Skin of body (tissue), 2 donors: ENCODE results near the gene PCDHGB2. TPM values are rescaled to one million over a fixed set of nuclear protein-coding genes. Genes with fewer than 3 reads are reported as not detected.
"Not testable (repeated sequence)": the region's sequence is repeated elsewhere in the genome, so short reads cannot be mapped to it uniquely, and the experiment has no call there.

Source experiments
- DNase-seq: peaks from one replicate; lab custom pipeline; 2025; lab: John Stamatoyannopoulos, UW
- total RNA-seq: library from RNA; depleted of rRNA; stranded (reverse); fragments of >200 nt; gene quantifications from one replicate; pipeline ENCODE4 v1.2.3, GENCODE V29; 2014

PCDHGB2 gene
- total RNA-seq, result 3.3 TPM

DNA sequence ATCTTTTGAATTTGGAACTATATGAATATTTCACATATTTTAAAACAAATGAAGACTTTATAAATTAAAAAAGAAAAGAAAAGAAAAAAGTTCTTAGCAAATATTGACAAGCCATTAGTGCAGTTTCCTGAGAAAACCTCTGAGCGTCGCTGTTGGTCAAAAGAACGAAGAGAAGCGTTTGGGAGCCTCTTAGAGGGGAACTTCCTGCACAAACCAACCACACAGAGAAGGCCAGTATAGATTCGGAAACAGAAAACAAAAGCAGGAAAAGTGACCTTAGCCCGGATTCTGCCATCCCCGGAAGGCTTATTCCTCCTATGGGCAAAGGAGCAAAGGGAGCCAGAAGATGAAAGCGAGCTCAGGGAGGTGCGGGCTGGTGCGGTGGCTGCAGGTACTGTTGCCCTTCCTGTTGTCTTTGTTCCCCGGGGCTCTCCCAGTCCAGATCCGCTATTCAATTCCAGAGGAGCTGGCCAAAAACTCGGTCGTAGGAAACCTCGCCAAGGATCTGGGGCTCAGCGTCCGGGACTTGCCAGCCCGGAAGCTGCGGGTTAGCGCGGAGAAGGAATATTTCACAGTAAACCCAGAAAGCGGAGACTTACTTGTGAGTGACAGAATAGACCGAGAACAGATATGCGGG is at the start of gene PCDHGB2:
TSS of gene PCDHGB2 (plus strand) at position 205 of the 637 bp plus-strand sequence. CDS start at position 347, 142 bp downstream.
- DNase-seq, result no peak

DNA sequence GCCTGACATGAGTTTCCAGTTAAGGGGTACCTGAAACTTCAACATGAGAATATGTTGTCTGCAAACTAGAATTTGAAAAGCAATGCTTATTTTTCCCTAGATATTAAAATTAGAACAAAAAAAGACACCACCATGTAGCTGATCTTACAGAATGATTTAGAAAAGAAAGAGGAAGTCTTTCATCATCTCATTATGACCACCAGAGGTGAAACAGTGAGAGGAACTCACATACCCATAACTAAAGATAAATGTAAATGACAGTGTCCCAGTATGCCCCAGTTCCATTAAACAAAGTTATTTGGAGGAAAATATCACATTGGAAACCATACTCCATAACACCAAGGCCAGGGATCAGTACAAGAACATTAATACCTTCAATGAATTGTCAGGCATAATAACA is 46.1 kb upstream of the PCDHGB2 start:
- no peak for DNase-seq

GRCh38 chr5:141316963-141317362 is 42.8 kb upstream of the PCDHGB2 start:
- DNase-seq, result not testable (repeated sequence)

- no peak for DNase-seq
Measured at GRCh38 chr5:141319202-141319601, 40.6 kb upstream of the PCDHGB2 start.

DNA sequence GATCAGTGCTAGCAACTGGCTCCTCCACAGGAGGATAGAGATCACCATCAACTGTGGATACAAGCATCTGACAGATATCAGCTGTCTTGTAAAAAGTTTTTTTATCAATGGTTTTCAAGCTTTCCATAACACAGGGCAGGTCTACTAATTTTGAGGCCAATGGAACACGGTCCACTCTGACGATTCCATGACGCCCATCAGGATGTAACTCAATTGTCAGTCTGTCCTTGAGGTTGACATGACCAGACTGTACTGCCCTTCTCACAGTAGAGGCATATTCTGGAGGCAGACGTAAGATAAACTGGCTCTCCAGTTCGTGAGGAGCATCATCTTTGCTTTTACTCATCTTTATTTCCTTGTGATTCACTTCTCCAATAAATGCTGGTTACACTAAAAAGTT is 40.1 kb upstream of the PCDHGB2 start:
- DNase-seq, result no peak

DNA sequence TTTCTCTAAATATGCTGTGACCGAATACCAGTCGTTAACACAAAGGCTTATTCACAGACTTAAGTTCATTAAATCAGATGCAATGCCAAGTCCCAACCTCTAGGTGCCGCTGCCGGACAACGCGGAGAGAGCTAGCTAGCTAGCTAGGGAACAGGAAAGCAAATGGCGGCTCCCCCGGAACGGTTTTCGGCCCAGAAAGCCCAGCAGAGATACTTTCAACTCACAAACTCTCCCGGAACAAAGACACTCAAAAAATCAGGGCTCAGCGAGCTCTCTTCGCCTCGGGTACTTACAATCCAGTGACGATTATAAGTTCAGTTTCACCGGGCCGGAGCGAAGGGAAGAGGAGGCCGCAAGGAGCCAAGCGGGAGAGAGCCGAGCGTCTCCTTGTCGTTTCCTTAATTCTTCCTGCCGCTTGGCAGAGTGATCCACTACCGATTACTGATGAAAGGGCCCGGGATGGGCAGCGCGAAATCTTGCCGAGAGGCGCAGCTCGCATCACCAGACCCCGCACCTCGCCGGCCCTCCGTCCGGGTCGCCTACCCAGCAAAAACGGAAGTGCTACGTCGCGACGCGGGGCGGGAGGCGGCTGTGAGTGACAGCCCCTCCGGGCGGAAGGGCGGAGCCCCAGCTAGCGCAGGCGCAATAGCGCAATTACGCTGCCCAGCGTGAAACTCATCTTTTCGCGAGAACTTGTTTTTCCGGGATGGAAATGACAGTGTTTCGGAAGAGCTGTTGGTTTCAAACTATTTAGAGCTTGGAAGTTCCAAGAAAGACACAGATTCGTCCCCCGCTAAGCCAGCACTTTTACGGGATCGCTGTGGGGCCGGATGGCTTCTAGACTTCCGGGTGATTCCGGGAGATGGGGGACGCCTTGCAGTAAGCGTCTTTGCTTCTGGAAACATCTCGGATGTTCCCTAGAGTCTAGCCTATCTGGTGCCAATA is 39.3 kb upstream of the PCDHGB2 start, which contains the start of gene TAF7:
TSS of gene TAF7 (minus strand) at position 560 of the 945 bp plus-strand sequence. CDS start 740 bp downstream, outside the sequence.
- DNase-seq, result peak; percentile 91

GRCh38 chr5:141322261-141322660 is 37.5 kb upstream of the PCDHGB2 start:
- no peak for DNase-seq

GRCh38 chr5:141326088-141326854 is 33.5 kb upstream of the PCDHGB2 start:
- no peak for DNase-seq

DNA sequence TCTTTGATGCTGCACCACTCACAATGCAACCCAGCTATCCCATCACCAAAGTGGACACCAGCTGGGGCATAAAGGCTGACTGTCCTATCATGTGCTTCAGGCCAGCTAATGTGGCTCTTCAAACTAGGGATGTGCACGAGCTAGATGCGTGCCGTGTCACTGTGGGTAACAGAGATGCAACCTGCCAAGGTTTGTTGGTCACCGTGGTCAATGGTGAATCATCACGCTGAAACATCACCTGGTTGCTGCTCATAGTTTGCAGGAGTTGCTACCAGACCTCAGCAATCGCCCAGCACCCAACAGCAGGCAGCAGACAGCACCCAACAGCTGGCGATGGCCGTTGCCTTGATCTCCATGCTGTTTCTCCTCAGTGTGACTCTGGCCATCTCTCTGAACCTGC is 31.6 kb upstream of the PCDHGB2 start:
- no peak for DNase-seq

- no peak for DNase-seq
Measured at GRCh38 chr5:141330299-141331080, 29.3 kb upstream of the PCDHGB2 start, which contains the start of gene PCDHGA1. PCDHGA1 (plus strand) TSS chr5:141330514.

- not testable (repeated sequence) for DNase-seq
Measured at GRCh38 chr5:141332571-141332970, 27.2 kb upstream of the PCDHGB2 start.

DNA sequence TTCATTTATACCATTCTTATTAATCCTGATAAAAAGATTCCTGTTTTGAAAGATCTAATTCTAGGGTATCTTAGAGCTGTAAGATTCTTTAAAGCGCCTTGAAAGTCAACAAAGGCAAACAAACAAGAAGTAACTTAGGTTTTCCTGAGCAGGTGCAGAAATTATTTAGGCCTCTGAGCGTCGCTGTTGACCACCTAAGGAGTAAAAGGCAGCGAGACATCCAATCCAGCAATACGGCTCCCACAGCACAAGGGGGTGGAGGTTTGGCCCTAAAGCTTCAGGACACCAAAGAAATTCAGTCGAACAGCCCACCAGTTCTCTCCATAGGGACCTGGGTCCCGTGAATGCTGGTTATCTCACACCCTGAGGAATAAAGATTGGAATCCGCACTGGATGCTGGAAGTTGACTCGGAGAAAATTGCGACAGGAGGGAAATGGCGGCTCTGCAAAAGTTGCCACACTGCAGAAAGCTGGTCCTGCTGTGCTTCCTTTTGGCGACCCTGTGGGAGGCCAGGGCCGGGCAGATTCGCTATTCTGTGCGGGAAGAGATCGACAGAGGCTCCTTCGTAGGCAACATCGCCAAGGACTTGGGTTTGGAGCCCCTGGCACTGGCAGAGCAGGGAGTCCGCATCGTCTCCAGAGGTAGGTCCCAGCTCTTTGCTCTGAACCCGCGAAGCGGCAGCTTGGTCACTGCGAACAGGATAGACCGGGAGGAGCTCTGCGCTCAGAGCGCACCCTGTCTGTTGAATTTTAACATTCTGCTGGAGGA is 21.1 kb upstream of the PCDHGB2 start, which contains the start of gene PCDHGA2:
TSS of gene PCDHGA2 (plus strand) at position 223 of the 769 bp plus-strand sequence.
- no peak for DNase-seq

DNA sequence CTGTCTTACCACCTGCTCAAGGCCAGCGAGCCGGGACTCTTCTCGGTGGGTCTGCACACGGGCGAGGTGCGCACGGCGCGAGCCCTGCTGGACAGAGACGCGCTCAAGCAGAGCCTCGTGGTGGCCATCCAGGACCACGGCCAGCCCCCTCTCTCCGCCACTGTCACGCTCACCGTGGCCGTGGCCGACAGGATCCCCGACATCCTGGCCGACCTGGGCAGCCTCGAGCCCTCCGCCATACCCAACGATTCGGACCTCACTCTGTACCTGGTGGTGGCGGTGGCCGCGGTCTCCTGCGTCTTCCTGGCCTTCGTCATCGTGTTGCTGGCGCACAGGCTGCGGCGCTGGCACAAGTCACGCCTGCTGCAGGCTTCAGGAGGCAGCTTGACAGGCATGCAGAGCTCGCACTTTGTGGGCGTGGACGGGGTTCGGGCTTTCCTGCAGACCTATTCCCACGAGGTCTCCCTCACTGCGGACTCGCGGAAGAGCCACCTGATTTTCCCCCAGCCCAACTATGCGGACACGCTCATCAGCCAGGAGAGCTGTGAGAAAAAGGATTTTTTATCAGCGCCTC is 18.9 kb upstream of the PCDHGB2 start:
- not testable (repeated sequence) for DNase-seq

GRCh38 chr5:141342773-141343172 is 17.0 kb upstream of the PCDHGB2 start:
- DNase-seq, result no peak

- DNase-seq, result no peak
Measured at GRCh38 chr5:141343242-141343952, 16.4 kb upstream of the PCDHGB2 start, which contains the start of gene PCDHGA3. PCDHGA3 (plus strand) TSS chr5:141343829; CDS start chr5:141344034, 205 bp downstream.

DNA sequence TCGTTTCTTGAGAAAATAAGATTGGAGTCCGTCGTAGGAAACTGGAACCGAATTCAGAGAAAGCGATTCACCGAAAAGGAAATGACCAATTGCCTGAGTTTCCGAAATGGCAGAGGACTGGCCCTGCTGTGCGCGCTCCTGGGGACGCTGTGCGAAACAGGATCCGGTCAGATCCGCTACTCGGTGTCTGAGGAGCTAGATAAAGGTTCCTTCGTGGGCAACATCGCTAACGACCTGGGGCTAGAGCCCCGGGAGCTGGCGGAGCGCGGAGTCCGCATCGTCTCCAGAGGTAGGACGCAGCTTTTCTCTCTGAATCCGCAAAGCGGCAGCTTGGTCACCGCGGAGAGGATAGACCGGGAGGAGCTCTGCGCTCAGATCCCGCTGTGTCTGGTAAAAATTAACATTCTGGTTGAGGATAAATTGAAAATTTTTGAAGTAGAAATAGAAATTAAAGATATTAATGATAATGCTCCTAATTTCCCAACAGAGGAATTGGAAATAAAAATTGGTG is 15.8 kb upstream of the PCDHGB2 start:
- no peak for DNase-seq

- no peak for DNase-seq
Measured at GRCh38 chr5:141345327-141345726, 14.5 kb upstream of the PCDHGB2 start.

DNA sequence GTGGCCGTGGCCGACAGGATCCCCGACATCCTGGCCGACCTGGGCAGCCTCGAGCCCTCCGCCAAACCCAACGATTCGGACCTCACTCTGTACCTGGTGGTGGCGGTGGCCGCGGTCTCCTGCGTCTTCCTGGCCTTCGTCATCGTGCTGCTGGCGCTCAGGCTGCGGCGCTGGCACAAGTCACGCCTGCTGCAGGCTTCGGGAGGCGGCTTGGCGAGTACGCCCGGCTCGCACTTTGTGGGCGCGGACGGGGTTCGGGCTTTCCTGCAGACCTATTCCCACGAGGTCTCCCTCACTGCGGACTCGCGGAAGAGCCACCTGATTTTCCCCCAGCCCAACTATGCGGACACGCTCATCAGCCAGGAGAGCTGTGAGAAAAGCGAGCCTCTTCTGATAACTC is 13.8 kb upstream of the PCDHGB2 start:
- not testable (repeated sequence) for DNase-seq
